DMS153 treated with DMSO at 0.1 percent for 48 hours (cell line): ENCODE measurements around the gene TMEM106C.
A peak's percentile ranks its signal among the peaks of the same experiment; 100 is the strongest.
"Not testable (repeated sequence)": the region's sequence is repeated elsewhere in the genome, so short reads cannot be mapped to it uniquely, and the experiment has no call there.

Source experiments
- DNase-seq: peaks from one replicate; lab custom pipeline; 2025; ENCODE audit not compliant: unreplicated experiment; lab: John Stamatoyannopoulos, UW

The TMEM106C gene

DNA sequence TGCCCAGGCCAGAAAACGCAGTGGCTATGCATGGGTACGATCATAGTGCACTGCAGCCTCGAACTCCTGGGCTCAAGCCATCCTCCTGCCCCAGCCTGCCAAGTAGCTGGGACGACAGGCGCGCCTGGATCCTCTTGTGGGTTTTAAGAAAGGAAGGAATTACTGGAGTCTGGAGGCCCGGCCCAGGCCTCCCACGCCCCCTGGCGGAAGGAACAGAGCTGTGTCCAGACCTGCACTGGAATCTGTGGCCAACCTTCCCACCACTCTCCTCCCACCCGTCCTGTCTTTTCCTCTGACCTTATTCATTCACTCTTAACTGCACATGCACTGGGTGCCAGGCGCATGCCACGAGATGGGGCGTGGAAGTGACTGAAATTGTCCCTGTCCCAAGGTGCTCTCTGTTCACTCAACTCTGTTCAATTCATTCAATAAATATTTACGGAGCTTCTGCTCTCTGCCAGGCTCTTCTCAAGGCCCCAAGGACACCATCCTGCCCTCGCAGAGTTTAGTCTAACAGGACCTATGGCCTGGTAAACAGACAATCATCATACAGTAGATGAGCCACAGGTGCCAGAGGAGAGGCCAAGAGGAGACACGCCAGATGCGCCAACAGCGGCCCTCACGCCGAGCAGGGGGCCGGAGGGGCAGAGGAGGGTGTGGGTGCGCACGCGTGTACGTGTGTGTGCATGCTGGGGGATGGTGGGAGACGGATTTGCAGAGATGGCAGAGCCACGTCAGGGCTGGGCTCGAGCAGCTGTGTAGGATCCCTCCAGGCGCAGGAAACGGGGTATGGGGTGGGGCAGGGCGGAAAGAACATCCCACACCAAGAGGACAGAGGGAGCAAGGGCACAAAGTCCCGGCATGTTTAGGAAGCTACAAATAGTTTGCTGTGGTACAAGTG lies 13.7 kb upstream of the TMEM106C start:
- peak; percentile 17 for DNase-seq

DNA sequence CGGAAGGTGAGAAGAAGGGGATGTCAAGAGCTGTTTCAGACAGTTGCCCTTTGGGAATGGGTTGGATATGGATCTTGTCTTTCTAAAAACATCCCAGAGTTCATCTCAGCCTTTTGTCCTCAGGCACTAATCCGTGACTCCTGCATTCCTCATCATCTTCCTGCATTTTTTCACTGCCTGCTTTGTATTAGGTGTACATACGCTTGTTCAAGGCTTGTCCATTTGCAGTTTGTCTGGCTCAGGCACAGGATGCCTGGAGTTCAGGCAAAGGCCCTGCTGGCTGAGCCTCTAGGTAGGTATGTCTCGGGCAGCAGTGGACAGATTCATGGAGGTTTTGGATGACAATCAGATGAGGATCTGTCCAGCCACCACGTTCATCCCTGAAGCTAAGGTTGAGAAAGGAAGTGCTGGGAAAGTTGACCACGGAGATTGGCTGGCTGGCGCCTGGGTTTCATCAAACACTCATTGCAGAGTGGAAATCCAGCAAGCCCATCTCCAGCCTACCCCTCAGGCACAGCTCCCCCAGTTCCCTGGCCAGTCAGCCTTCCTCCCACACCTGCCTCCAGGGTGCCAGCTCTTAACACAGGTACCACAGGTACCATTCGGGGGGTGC lies 12.4 kb upstream of the TMEM106C start:
- no peak for DNase-seq

- no peak for DNase-seq
Observed at GRCh38 chr12:47954058-47954457, 9.3 kb upstream of the TMEM106C start.

DNA sequence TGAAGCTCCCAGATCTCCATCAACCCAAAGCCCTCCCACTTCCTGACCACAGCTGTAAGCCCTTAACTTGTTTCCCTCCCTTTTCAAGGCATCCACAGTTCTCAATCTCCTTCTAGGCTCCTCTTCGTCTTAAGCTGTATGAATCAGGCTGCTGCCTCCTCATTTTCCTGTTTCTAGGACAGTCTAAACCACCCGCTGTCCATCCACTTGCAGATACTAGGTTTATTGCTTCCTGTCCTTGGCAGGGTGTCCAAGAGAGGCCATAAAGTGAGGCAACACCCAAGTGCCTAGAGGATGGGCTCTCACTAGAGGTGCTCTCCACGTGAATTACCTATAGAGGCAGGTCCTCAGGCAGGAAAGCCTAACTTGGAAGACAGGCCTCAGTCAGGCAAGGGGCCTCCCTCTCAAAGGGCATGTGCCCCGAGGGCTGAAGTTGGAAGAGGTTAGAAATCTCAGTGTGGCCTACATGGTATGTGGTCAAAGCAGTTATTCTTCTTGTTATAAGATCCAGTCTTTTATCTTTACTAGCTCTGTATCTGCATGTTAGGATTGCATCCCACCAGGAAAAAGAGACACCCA lies 8.8 kb upstream of the TMEM106C start:
- DNase-seq = no peak

- no peak for DNase-seq
Observed at GRCh38 chr12:47955059-47955458, 8.3 kb upstream of the TMEM106C start.

DNA sequence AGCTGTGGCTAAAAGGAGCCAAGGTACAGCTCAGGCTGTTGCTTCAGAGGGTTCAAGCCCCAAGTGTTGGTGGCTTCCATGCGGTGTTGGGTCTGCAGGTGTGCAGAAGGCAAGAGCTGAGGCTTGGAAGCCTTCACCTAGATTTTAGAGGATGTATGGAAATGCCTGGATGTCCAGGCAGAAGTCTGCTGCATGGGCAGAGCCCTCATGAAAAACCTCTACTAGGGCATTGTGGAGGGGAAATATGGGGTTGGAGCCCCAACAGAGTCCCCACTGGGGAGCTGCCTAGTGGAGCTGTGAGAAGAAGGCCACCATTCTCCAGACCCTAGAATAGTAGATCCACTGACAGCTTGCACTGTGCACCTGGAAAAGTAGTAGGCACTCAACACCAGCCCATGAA lies 5.7 kb upstream of the TMEM106C start:
- not testable (repeated sequence) for DNase-seq

DNA sequence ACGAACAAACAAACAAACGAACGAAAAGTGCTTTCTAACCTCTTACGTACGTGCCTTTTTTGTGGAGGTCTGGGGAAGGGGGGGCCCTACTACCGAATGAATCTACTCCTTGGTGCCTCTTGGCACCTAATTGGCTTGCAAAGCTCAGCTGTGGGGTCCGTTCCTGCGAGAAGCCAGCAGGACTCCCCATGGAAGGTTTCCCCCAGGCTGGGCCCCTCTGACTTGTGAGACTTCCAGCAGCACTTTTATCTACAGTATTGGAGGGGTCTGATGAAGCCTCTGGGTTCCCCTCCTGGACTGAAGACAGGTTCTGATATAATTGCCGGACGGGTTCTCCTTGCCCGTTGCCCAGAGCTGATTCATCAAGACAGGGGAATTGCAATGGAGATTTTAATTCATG lies 1.2 kb upstream of the TMEM106C start:
- DNase-seq = no peak

DNA sequence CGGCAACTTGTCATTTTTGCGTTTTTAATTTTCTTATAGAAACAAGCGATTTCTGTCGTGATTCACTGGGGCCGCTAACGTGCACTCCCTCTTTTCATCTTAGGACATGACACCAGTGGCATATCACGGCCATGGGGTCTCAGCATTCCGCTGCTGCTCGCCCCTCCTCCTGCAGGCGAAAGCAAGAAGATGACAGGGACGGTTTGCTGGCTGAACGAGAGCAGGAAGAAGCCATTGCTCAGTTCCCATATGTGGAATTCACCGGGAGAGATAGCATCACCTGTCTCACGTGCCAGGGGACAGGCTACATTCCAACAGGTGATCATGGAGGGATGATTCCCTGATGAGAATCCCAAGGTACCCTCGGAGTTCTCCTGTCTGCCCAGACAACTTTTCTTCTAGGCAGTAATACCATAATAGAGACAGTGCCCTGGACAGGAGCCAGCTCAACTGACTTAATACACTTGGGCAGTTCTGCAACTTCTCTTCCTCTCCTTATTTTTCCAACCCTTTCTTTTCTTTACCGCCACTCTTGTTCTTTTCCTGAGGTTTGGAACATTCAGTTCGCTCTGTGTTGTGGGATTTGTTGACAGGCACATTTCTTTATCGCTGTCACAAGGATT lies 821 bp downstream of the TMEM106C start:
- DNase-seq = no peak

- no peak for DNase-seq
Observed at GRCh38 chr12:47965581-47965980, 2.2 kb downstream of the TMEM106C start.

DNA sequence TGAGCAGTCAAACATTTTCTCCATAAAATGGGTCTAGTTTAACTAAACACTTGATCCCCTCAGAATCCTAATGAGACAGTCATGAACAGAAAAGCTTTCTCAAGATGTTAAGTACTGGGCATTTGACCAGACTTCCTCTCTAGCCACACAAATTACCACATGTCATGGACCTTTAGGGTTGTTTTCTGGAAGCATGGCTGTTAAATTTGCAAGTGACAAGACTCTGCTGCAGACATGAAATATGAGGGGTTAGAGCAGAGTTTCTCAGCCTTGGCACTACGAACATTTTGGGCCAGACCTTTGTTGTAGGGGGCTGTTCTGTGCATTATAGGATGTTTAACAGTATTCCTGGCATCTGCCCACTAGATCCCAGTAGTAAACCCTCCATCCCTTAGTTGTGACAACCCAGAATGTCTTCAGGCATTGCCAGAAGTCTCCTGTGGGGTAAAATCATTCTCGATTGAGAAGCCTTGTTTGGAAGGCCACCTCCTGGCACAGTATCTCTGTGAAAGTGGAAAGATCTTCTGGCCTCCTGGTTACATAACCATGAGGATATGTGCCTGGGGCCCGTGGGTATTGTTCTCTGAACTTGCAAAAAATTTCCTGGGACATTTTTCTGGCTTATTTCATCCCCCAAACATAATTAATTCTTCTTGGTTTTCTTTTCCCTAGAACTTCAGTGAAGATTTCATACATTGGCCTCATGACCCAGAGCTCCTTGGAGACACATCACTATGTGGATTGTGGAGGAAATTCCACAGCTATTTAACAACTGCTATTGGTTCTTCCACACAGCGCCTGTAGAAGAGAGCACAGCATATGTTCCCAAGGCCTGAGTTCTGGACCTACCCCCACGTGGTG lies 4.3 kb downstream of the TMEM106C start:
- no peak for DNase-seq

DNA sequence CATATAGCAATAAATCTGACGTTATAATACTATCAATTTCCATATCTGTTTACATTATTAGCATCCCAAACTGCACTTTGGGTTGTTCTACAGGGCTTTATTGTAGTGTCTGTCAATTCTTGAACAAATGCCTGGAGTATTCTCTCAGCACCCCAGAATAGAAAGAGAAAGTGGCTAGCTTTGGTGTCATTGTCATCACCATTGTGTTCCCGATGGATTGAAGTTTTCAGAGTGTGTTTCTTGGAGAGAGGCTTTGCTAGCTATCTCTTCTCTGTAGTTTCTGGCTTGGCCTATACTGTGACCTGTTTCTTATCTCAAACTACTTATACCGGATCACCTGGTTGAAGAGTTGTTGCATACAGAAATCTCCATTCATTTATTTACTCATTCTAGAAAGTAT lies 6.4 kb downstream of the TMEM106C start:
- no peak for DNase-seq

DNA sequence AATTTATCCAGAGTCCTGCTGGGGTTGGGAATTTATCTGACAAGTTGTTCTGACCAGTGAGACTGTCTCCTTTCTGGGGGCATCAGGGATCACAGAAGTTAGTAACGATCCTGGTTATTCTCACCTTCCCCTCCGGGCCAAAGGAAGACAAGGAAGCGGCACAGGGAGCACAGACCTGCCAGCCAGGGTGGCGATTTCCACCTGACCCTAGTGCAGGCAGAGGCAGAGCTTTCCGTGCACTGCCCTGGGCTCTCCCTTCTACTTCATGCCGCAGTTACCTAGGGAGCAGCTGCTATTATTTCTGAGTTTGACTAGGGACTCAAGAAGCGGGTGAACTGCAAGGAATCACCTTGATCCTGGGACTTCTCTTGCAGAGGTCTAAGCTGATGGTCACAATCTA lies 7.4 kb downstream of the TMEM106C start:
- no peak for DNase-seq

GRCh38 chr12:47972895-47973294 lies 9.5 kb downstream of the TMEM106C start:
- DNase-seq = no peak

DNA sequence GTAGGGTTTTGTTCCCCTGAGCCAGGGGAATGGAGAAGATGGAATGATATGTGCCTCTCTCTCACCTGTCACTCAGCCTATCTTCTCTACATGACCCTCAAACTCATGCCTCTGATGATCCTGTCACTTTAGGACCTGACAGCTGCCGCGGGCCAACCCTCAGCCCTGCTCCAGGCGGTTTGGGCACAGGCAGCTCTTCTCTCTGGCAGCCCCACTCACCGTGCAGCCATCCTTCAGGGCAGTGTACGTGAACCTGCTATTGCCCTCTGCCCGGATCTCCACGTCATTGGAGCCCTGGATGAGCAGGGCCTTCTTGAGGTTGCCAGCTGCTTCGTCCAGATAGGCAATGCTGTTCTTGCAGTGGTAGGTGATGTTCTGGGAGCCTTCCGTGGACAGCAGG lies 10.5 kb downstream of the TMEM106C start:
- DNase-seq = no peak

DNA sequence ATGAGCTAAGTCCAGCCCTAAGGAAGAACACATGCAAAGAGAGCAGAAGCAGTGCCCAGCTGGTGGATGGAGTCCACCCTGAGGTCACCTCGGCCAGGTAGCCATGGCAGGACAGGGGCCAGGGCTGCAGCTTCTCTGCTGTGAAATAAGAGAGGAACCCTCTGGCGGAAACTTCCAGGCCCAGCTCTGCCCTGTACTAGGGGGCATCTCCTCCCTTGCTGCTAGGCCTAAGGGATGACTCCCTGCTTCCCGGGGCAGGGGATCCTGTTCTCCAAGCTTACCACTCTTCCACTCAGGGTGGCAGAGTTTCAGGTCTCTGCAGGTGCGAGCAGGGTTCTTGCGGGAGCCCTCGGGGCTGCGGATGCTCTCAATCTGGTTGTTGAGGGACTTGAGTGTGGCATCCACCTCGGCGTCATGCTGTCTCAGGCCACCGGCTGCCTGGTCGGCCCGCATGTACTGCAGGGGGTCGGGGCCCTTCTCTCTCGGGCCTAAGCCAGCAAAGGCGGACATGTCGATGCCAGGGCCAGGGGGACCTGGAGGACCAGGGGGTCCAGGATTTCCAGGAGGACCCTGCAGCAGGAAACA lies 11.7 kb downstream of the TMEM106C start:
- no peak for DNase-seq

GRCh38 chr12:47975816-47976215 lies 12.4 kb downstream of the TMEM106C start:
- DNase-seq = no peak

GRCh38 chr12:47977046-47977771 lies 13.8 kb downstream of the TMEM106C start:
- no peak for DNase-seq

GRCh38 chr12:47977772-47978597 lies 14.6 kb downstream of the TMEM106C start:
- DNase-seq = no peak

- DNase-seq = no peak
Observed at GRCh38 chr12:47978598-47978873, 15.1 kb downstream of the TMEM106C start.
